Omental fat pad (tissue), 4 donors: ENCODE results near the gene VWA1. TPM values are rescaled to one million over a fixed set of nuclear protein-coding genes. Genes with fewer than 3 reads are reported as not detected.

Source experiments
- ATAC-seq: fragments of 150-250 bp; one replicate; pipeline ENCODE4 v1.9.1; 2016; ENCODE audit warnings: mild to moderate bottlenecking, moderate library complexity; ENCODE audit not compliant: low FRiP score
- DNase-seq: peaks from one replicate; pipeline ENCODE4 v3.0.0-alpha.2; 2019; ENCODE audit warnings: low spot score
- total RNA-seq, 4 donors: library from RNA; depleted of rRNA; stranded (reverse); fragments of >200 nt; gene quantifications; one replicate each; pipeline ENCODE4 v1.1.0, GENCODE V29; 2016
- TF ChIP-seq, protein P1 (sequence below), 3 donors: fragments of 450-650 bp; IDR thresholded peaks; one replicate each; pipeline ENCODE4 v1.5.1; 2016 to 2017; ENCODE audit warnings: antibody characterized with exemption in 3 of 3, mild to moderate bottlenecking in 3 of 3, moderate library complexity in 2 of 3

Gene VWA1
- total RNA-seq, 4 donors from 2014 or later: 6.8 to 21.1 (median 13.8) TPM

DNA sequence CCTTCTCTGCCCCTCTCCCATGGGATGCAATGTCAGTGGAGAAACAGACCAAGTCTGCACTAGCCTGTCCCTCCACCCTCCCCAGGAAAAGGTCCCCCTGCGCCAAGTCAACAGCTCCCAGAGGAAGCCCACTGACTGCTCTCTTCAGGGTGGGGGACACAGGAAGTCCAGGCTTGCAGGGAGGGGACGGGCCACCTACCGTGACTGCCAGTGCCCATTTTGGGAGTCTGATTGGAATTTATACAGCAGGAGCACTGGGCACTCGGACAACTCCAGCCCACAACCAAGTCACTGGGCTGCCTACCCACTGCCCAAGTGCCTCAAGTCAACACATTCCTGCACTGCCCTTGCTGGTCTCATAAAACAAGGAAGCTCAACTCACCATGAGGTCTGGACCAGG lies 42.5 kb upstream of the VWA1 start:
- ATAC-seq (no peak), DNase-seq (no peak)
- TF ChIP-seq, protein P1, sequence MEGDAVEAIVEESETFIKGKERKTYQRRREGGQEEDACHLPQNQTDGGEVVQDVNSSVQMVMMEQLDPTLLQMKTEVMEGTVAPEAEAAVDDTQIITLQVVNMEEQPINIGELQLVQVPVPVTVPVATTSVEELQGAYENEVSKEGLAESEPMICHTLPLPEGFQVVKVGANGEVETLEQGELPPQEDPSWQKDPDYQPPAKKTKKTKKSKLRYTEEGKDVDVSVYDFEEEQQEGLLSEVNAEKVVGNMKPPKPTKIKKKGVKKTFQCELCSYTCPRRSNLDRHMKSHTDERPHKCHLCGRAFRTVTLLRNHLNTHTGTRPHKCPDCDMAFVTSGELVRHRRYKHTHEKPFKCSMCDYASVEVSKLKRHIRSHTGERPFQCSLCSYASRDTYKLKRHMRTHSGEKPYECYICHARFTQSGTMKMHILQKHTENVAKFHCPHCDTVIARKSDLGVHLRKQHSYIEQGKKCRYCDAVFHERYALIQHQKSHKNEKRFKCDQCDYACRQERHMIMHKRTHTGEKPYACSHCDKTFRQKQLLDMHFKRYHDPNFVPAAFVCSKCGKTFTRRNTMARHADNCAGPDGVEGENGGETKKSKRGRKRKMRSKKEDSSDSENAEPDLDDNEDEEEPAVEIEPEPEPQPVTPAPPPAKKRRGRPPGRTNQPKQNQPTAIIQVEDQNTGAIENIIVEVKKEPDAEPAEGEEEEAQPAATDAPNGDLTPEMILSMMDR (IDR thresholded peaks at IDR 0.05): no peak

DNA sequence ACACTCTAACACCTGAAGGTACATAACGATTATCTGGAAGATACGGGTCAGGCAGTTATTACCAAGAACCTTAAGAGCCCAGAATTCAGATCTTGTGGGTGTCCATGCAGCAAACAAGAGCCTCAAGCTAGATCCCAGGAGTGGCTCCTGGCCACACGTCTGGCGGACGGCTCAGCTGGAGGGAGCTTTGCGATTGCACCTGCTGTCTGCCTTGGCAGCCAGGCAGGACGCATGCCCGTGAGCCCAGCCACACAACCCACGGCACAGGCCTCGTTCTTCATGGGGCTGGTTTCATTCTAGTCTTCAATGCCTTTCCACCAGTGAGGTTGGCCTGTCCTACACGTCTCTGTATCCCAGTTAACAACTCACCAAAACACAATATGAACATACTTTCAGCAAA lies 42.1 kb upstream of the VWA1 start:
- DNase-seq: no peak
- TF ChIP-seq, protein P1 (IDR thresholded peaks at IDR 0.05): no peak

GRCh38 chr1:1394116-1394515 lies 41.4 kb upstream of the VWA1 start:
- DNase-seq: no peak
- no peak for ATAC-seq
- TF ChIP-seq, protein P1 (IDR thresholded peaks at IDR 0.05): no peak

More for the DNA sequence above, 42.1 kb upstream of the VWA1 start:
- no peak for ATAC-seq

DNA sequence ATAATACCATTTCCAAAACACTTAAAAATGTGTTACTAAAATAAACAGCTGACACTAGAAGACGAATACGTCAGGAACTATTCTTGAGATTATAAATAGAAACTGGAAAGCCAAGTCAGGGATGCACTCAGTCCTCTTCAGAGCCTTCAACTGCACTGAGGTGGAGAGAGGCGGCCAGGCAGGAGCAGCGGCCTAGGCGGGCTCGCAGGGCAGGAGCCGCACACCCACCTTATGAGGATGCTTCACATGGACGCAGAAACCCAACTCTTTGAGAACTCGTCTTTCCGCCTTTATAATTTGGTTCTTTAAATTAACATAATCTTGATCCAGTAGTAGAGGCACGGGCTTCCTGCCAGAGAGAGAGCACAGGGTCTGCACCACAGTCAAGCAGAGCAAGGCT lies 40.3 kb upstream of the VWA1 start:
- DNase-seq (no peak), ATAC-seq (no peak)
- TF ChIP-seq, protein P1 (IDR thresholded peaks at IDR 0.05): no peak

- no peak for ATAC-seq
- TF ChIP-seq, protein P1 (IDR thresholded peaks at IDR 0.05): no peak
- DNase-seq: no peak
Observed at GRCh38 chr1:1397839-1398523, 37.5 kb upstream of the VWA1 start.

DNA sequence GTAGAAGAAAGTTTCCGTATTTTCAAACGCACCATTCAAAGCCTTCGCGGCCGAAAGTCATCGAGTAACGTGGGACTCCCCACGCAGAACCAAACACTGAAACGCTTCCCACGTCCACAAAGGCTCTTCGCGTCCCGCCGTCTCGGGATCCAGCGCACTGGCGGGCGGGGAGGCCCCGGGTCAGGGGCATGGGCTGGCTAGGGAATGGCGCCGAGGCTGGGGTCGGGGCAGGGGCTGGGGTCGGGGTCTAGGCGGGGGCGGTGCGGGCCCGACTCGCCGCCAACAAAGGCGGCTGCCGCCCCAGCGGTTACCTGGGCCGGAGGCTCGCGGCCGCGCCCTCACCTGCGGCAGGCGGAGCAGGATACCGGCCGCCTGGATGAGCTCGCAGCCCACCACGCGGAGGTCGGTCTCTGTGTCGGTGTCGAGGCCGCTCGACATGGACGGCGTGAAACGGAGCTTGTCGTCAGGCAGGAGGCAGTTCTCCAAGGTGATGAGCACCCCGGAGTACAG lies 36.8 kb upstream of the VWA1 start:
- TF ChIP-seq, protein P1 (IDR thresholded peaks at IDR 0.05): no peak
- no peak for DNase-seq
- ATAC-seq: no peak
